H9 (cell line): ENCODE data around the gene TMEM176B. TPM values are rescaled to one million over a fixed set of nuclear protein-coding genes. Genes with fewer than 3 reads are reported as not detected.

ENCODE experiments used
- DNase-seq: peaks from one replicate; pipeline ENCODE4 v3.0.0-alpha.2; 2017
- H2AFZ ChIP-seq: one replicate; pipeline ENCODE4 v1.6.1; 2013; ENCODE audit warnings: mild to moderate bottlenecking, low read length, control low read depth, moderate library complexity
- H2AK5ac ChIP-seq: 2 replicates; pipeline ENCODE4 v1.6.1; 2013; ENCODE audit warnings: low read length, control low read depth, mixed read lengths; ENCODE audit not compliant: insufficient read length
- H2BK120ac ChIP-seq: one replicate; pipeline ENCODE4 v1.6.1; 2013; ENCODE audit warnings: low read depth, mild to moderate bottlenecking, low read length, control low read depth, inconsistent platforms; ENCODE audit not compliant: poor library complexity, severe bottlenecking
- H2BK12ac ChIP-seq: 2 replicates; pipeline ENCODE4 v1.6.1; 2013; ENCODE audit warnings: low read length, control low read depth, mixed read lengths, low read depth; ENCODE audit not compliant: insufficient read length
- H2BK15ac ChIP-seq: 2 replicates; pipeline ENCODE4 v1.6.1; 2013; ENCODE audit warnings: low read depth, low read length, control low read depth
- H2BK20ac ChIP-seq: one replicate; pipeline ENCODE4 v1.6.1; 2013; ENCODE audit warnings: low read depth, mild to moderate bottlenecking, low read length, control low read depth, inconsistent platforms; ENCODE audit not compliant: poor library complexity, severe bottlenecking
- H2BK5ac ChIP-seq: 2 replicates; pipeline ENCODE4 v1.6.1; 2013; ENCODE audit warnings: low read length, control low read depth, mixed read lengths; ENCODE audit not compliant: insufficient read length
- H3K14ac ChIP-seq: 2 replicates; pipeline ENCODE4 v1.6.1; 2013; ENCODE audit warnings: low read length, control low read depth; ENCODE audit not compliant: insufficient read depth
- H3K18ac ChIP-seq: 2 replicates; pipeline ENCODE4 v1.6.1; 2013; ENCODE audit warnings: low read depth, mild to moderate bottlenecking, mixed read lengths, low read length, control low read depth; ENCODE audit not compliant: insufficient read length
- H3K23ac ChIP-seq: 2 replicates; pipeline ENCODE4 v1.6.1; 2013; ENCODE audit warnings: low read length, control low read depth, mixed read lengths, low read depth; ENCODE audit not compliant: insufficient read length
- H3K23me2 ChIP-seq: 2 replicates; pipeline ENCODE4 v1.6.1; 2013; ENCODE audit warnings: low read depth, mild to moderate bottlenecking, mixed read lengths, low read length, control low read depth; ENCODE audit not compliant: insufficient read length, poor library complexity, severe bottlenecking
- H3K27ac ChIP-seq: 2 replicates; pipeline ENCODE4 v1.5.1; 2013; ENCODE audit warnings: low read length, control low read depth, mixed read lengths, low read depth; ENCODE audit not compliant: insufficient read length
- H3K27me3 ChIP-seq: 2 replicates; pipeline ENCODE4 v1.6.1; 2013; ENCODE audit warnings: low read length, control low read depth, inconsistent platforms; ENCODE audit not compliant: insufficient read depth
- H3K4ac ChIP-seq: 2 replicates; pipeline ENCODE4 v1.6.1; 2013; ENCODE audit warnings: low read depth, mild to moderate bottlenecking, control low read depth, inconsistent platforms, low read length, moderate library complexity
- H3K4me1 ChIP-seq: 2 replicates; pipeline ENCODE4 v1.6.1; 2013; ENCODE audit warnings: low read length, control low read depth, inconsistent platforms; ENCODE audit not compliant: insufficient read depth
- H3K4me2 ChIP-seq: 2 replicates; pipeline ENCODE4 v1.6.1; 2013; ENCODE audit warnings: low read length, control low read depth, mixed read lengths; ENCODE audit not compliant: insufficient read length, insufficient read depth
- H3K56ac ChIP-seq: 2 replicates; pipeline ENCODE4 v1.6.1; 2013; ENCODE audit warnings: low read depth, mild to moderate bottlenecking, mixed read lengths, low read length, control low read depth; ENCODE audit not compliant: insufficient read length
- H3K79me1 ChIP-seq: 2 replicates; pipeline ENCODE4 v1.6.1; 2013; ENCODE audit warnings: low read depth, mild to moderate bottlenecking, moderate library complexity, low read length, control low read depth, inconsistent platforms; ENCODE audit not compliant: insufficient read depth, poor library complexity, severe bottlenecking
- H3K79me2 ChIP-seq: 2 replicates; pipeline ENCODE4 v1.6.1; 2013; ENCODE audit warnings: low read length, control low read depth, inconsistent platforms; ENCODE audit not compliant: insufficient read depth
- H3K9ac ChIP-seq: 2 replicates; pipeline ENCODE4 v1.6.1; 2013; ENCODE audit warnings: low read length, control low read depth, mixed read lengths; ENCODE audit not compliant: insufficient read length; ENCODE audit errors: extremely low read depth
- H3K9me3 ChIP-seq: one replicate; pipeline ENCODE4 v1.6.1; 2013; ENCODE audit warnings: low read depth, low read length, inconsistent platforms; ENCODE audit not compliant: control insufficient read depth
- H3T11ph ChIP-seq: one replicate; pipeline ENCODE4 v1.6.1; 2013; ENCODE audit warnings: mild to moderate bottlenecking, low read length, control low read depth, inconsistent platforms
- H4K20me1 ChIP-seq: one replicate; pipeline ENCODE4 v1.6.1; 2013; ENCODE audit not compliant: control insufficient read depth, insufficient read length, insufficient read depth
- H4K5ac ChIP-seq: 2 replicates; pipeline ENCODE4 v1.6.1; 2013; ENCODE audit warnings: low read depth, mild to moderate bottlenecking, mixed read lengths, low read length, control low read depth; ENCODE audit not compliant: insufficient read length
- H4K8ac ChIP-seq: replicated peaks from 2 replicates; pipeline ENCODE4 v1.6.1; 2013; ENCODE audit warnings: low read length, control low read depth, mixed read lengths, low read depth; ENCODE audit not compliant: insufficient read length
- H4K91ac ChIP-seq: 2 replicates; pipeline ENCODE4 v1.6.1; 2013; ENCODE audit warnings: low read depth, mild to moderate bottlenecking, moderate library complexity, mixed read lengths, low read length, control low read depth; ENCODE audit not compliant: insufficient read length
- H3K27ac Mint-ChIP-seq, 3 experiments: 2 replicates in 2 of 3; 3 replicates in 1 of 3; pipeline ENCODE4 v1.8.0; 2020 to 2021; ENCODE audit warnings: mixed read lengths in 3 of 3, mild to moderate bottlenecking in 1 of 3, moderate library complexity in 1 of 3
- H3K27me3 Mint-ChIP-seq: 2 replicates; pipeline ENCODE4 v1.8.0; 2021; ENCODE audit warnings: low read depth, mild to moderate bottlenecking, moderate library complexity, mixed read lengths
- H3K36me3 Mint-ChIP-seq, 3 experiments: 2 replicates in 2 of 3; 3 replicates in 1 of 3; pipeline ENCODE4 v1.8.0; 2020 to 2021; ENCODE audit warnings: low read depth in 3 of 3, mixed read lengths in 3 of 3; ENCODE audit not compliant: insufficient read depth in 1 of 3
- H3K4me1 Mint-ChIP-seq, 2 experiments: 2 replicates each; pipeline ENCODE4 v1.8.0; 2020; ENCODE audit warnings: mixed read lengths in 2 of 2
- H3K4me3 Mint-ChIP-seq, 2 experiments: 2 replicates in 1 of 2; 3 replicates in 1 of 2; pipeline ENCODE4 v1.8.0; 2020 to 2021; ENCODE audit warnings: mild to moderate bottlenecking in 2 of 2, mixed read lengths in 2 of 2, moderate library complexity in 1 of 2
- H3K9me3 Mint-ChIP-seq, 2 experiments: 2 replicates in 1 of 2; 3 replicates in 1 of 2; pipeline ENCODE4 v1.8.0; 2020; ENCODE audit warnings: mild to moderate bottlenecking in 2 of 2, mixed read lengths in 2 of 2, moderate library complexity in 1 of 2
- CTCF ChIP-seq: fragments of 200-600 bp; sonication (generic); conservative IDR thresholded peaks from 3 replicates; pipeline ENCODE4 v1.8.0; 2021; ENCODE audit warnings: antibody characterized with exemption, mild to moderate bottlenecking
- WGBS: extraction: QIAGEN DNeasy Blood & Tissue Kit; methylation state at CpG from one replicate; pipeline ENCODE4 v1.1.7; 2013; ENCODE audit warnings: missing lambda C conversion rate, low lambda C conversion rate, mixed read lengths; ENCODE audit not compliant: insufficient read length; ENCODE audit errors: extremely low coverage; 5-methylcytosine and 5-hydroxymethylcytosine counted together
- total RNA-seq: library from RNA; stranded (reverse); gene quantifications from 2 replicates; pipeline ENCODE4 v1.2.1, GENCODE V29; 2021

The TMEM176B gene
- total RNA-seq, 1 experiment from 2014 or later, result 0.85 TPM

DNA sequence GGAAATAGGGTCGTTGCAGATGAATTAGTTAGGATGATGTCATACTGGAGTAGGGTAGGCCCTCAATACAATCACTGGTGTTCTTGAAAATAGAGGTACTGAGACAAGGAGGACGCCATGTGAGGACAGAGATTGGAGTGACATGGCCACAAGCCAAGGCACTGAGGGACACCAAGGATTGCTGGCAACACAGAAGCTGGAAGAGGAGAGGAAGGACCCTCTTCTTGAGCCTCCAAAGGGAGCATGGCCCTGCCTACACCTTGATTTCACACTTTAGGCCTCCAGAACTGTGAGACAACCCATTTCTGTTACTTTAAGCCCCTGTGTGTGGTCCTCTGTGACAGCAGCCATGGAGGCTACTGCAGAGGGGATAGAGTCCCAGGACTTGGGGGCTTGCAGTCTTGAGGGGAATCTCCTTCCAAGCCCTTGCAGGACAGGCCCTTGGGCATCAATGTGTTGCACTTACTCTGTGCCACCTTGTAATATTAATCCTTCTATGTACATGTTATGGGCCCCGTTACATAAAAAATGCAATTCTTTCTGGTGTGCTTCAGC lies 48.5 kb upstream of the TMEM176B start:
- WGBS, result no CpG with 5 or more reads among the region's 3 CpGs

More for the DNA sequence above, 48.5 kb upstream of the TMEM176B start:
- no peak for TF ChIP-seq CTCF
- Histone ChIP-seq H2AFZ (no peak overlapping the region), H3K23me2 (no peaks in the 10 kb centered on the region), H3K23ac (no peak overlapping the region), H2BK12ac (no peak overlapping the region), H2BK120ac (no peak overlapping the region), H3K79me2 (no peaks in the 10 kb centered on the region), H2BK5ac (no peak overlapping the region), H4K91ac (no peak overlapping the region), H3K56ac (no peak overlapping the region), H3T11ph (no peak overlapping the region), H3K4me1 (no peaks in the 10 kb centered on the region), H3K27ac (no peak overlapping the region), H4K20me1 (no peaks in the 10 kb centered on the region), H3K27me3 (no peaks in the 10 kb centered on the region), H4K8ac (no peak overlapping the region), H3K14ac (no peak overlapping the region; the same call in 1 of the 2 replicates), H4K5ac (no peak overlapping the region), H3K9me3 (no peaks in the 10 kb centered on the region), H2BK20ac (no peak overlapping the region), H3K9ac (no peak overlapping the region), H3K4me2 (no peak overlapping the region), H3K18ac (no peak overlapping the region), H2AK5ac (no peak overlapping the region), H3K79me1 (no peaks in the 10 kb centered on the region), H3K4ac (no peak overlapping the region), H2BK15ac (no peak overlapping the region)
- Mint-ChIP-seq H3K4me3 (no peak overlapping the region), H3K9me3 (no peaks in the 10 kb centered on the region), H3K36me3 (no peaks in the 10 kb centered on the region), H3K27ac (no peak overlapping the region; a peak in 1 of 7 replicates), H3K4me1 (peaks cover 4 to 7% of the 10 kb centered on the region in 2 experiments), H3K27me3 (peaks cover 39% of the 10 kb centered on the region)
- DNase-seq, result peak; percentile 7
